ENCODE results near the gene RTN4R.

DNA sequence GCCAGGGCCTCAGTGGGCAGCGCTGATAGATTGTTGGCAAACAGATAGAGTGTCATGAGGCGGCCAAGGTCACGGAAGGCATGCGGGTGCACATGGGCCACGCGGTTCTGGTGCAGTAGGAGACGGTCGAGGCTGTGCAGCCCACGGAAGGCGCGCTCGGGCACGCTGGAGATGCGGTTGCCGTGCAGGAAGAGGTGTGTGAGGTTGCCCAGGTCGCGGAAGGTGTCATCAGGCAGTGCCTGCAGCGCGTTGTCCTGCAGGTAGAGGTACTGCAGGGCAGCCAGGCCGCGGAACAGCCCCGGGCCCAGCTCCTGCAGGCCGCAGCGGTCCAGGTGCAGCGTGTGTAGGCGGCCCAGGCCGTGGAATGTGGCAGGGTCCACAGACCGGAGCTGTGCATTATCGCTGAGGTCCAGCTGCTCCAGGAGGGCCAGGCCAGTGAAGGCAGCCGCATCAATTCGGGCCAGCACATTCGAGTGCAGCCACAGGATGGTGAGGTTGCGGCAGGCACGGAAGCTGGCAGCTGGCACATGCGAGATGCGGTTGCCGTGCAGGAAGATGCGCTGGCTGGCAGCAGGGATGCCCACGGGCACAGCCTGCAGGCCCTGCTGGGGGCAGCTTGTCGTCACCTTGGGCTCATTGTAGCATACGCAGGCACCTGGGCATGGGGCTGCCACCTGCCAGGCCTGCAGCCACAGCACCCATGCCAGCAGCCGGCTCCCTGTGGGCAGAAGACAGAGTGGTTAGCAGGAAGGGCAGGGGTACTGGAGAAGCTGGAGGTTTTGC, 25.5 kb downstream of the RTN4R start:
- TF ChIP-seq, protein P1, sequence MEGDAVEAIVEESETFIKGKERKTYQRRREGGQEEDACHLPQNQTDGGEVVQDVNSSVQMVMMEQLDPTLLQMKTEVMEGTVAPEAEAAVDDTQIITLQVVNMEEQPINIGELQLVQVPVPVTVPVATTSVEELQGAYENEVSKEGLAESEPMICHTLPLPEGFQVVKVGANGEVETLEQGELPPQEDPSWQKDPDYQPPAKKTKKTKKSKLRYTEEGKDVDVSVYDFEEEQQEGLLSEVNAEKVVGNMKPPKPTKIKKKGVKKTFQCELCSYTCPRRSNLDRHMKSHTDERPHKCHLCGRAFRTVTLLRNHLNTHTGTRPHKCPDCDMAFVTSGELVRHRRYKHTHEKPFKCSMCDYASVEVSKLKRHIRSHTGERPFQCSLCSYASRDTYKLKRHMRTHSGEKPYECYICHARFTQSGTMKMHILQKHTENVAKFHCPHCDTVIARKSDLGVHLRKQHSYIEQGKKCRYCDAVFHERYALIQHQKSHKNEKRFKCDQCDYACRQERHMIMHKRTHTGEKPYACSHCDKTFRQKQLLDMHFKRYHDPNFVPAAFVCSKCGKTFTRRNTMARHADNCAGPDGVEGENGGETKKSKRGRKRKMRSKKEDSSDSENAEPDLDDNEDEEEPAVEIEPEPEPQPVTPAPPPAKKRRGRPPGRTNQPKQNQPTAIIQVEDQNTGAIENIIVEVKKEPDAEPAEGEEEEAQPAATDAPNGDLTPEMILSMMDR (IDR thresholded peaks at IDR 0.05), result no peak
- TF ChIP-seq EP300 (IDR thresholded peaks at IDR 0.05), result no peak
